Dendritic cell treated with granulocyte-macrophage colony-stimulating factor and Interleukin-4, amounts not matched to agents 40 ng/mL and 50 ng/mL, for 4 days (primary cell): ENCODE results near the gene RMC1.
"Not testable (repeated sequence)": the region's sequence is repeated elsewhere in the genome, so short reads cannot be mapped to it uniquely, and the experiment has no call there.

Experiments used
- H3K27ac Mint-ChIP-seq: one replicate; pipeline ENCODE4 v1.8.0; 2022; ENCODE audit warnings: mild to moderate bottlenecking, mixed read lengths
- H3K27me3 Mint-ChIP-seq: one replicate; pipeline ENCODE4 v1.8.0; 2022; ENCODE audit warnings: mild to moderate bottlenecking, mixed read lengths
- H3K36me3 Mint-ChIP-seq: one replicate; pipeline ENCODE4 v1.8.0; 2022; ENCODE audit warnings: low read depth, mixed read lengths
- H3K4me1 Mint-ChIP-seq: one replicate; pipeline ENCODE4 v1.8.0; 2022; ENCODE audit warnings: low read depth, mixed read lengths
- H3K4me3 Mint-ChIP-seq: one replicate; pipeline ENCODE4 v1.8.0; 2022; ENCODE audit warnings: mild to moderate bottlenecking, moderate library complexity, mixed read lengths
- H3K9me3 Mint-ChIP-seq: one replicate; pipeline ENCODE4 v1.8.0; 2022; ENCODE audit warnings: mixed read lengths
- intact Hi-C: fragments of 100-400 bp; cut with micrococcal nuclease; formaldehyde crosslinking; loops from one replicate; pipeline ENCODE4 v1.15.0; 2022

RMC1 gene

GRCh38 chr18:23567671-23568070, 64.4 kb downstream of the RMC1 start:
- Mint-ChIP-seq H3K27me3 (no peaks in the 10 kb centered on the region), H3K4me3 (no peak overlapping the region), H3K36me3 (peaks cover 84% of the 10 kb centered on the region), H3K9me3 (no peaks in the 10 kb centered on the region), H3K4me1 (no peaks in the 10 kb centered on the region), H3K27ac (no peak overlapping the region)
- intact Hi-C loops = no loop called here

DNA sequence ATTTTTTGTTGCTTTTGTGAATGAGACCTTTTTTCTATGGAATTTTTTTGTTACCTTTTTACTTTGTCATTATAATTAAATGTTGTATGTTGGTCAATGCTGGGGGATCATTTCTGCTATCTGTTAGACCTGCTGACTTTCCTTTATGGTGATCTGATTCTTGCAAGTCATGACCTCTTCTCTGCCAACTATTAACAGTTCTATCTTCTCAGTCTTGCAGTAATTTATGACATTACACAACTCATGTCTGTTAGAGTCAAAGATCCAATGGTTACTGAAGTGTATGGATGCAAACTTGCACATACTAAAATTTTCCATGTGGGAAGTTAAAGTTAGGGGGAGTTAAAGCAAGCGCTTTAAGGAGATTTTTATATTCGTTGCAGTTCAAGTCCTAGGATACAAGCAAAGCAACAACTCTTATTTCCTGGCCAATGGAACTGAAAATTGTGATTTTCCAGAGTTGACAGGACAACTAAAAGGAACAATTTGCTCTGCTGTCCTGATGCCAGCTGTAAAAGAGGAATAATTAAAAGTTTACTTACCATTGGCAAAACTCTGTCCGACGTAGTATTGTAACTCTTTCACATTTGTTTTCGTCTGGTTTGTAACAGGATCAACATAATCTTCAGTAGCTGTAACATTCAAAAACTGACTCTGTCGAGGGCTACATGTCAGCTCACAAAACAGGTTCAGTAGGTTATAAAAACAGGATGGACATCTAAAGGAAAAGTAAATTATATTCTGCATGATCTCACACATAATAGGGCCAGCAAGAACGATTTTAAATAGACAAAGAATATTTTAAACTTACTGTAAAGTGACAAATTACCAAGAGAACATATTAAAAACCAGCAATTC, 65.2 kb downstream of the RMC1 start:
- Mint-ChIP-seq H3K27me3 (no peaks in the 10 kb centered on the region), H3K4me3 (no peak overlapping the region), H3K4me1 (peaks cover 4% of the 10 kb centered on the region), H3K9me3 (no peaks in the 10 kb centered on the region), H3K36me3 (peaks cover 80% of the 10 kb centered on the region), H3K27ac (no peak overlapping the region)
- intact Hi-C loops = no loop called here

DNA sequence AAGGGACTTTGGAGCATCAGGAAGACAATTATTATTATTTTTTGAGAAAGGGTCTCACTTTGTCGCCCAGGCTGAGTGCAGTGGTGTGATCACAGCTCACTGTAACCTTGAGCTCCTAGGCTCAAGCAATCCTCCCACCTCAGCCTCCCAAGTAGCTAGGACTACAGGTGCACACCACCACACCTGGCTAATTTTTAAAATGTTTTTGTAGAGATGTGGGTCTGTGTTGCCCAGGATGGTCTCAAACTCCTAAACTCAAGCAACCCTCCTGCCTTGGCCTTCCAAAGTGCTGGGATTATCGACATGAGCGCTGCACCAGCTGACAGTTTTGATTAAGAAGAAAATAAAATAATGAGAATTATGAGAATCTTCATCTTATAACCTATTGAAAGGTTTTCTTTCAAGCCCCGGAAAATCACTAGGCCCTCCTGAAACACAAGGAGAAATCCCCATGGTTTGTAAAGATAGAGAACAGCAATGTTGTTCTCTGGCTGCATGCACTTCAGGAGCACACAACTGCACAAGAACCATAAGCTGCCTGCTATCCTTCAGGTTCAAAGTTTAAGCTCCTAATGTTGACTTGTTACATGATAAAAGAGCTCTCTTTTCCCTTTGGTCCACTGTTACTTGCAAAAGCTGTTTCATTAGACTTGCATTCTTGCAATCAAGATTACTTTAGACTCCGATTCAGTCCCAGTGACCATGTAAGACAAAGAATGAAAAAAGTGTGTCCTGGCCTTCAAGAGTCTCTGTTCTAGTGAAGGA, 66.2 kb downstream of the RMC1 start:
- peaks cover 77% of the 10 kb centered on the region for H3K36me3 Mint-ChIP-seq
- intact Hi-C loops = no loop called here
- H3K9me3 Mint-ChIP-seq = no peaks in the 10 kb centered on the region
- H3K4me3 Mint-ChIP-seq = no peak overlapping the region
- H3K27me3 Mint-ChIP-seq = no peaks in the 10 kb centered on the region
- peaks cover 14% of the 10 kb centered on the region for H3K4me1 Mint-ChIP-seq
- H3K27ac Mint-ChIP-seq = no peak overlapping the region

DNA sequence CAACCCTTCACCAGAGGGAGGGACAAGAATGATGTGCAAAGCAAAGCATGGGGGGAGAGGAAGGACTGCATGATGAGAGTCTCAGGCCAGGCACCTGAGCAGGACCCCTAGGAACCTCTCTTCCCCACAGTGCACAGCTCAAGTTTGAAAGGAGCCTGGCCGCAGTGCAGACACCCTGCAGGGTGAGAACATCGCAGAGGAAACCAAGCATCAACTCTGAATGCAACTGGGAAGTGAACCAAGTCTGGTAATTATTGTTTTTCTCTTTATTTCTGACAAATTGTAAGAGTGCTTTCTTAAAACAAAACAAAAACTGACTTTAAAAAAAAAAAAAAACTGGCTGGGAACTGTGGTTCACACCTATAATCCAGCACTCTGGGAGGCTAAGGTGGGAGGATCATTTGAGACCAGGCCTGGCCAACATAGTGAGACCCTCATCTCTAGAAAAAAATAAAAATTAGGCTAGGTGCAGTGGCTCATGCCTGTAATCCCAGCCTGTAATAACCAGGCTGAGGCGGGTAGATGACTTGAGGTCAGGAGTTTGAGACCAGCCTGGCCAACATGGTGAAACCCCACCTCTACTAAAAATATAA, 67.7 kb downstream of the RMC1 start:
- no peak overlapping the region for H3K27ac Mint-ChIP-seq
- intact Hi-C loops = no loop called here
- no peaks in the 10 kb centered on the region for H3K9me3 Mint-ChIP-seq
- peaks cover 21% of the 10 kb centered on the region for H3K4me1 Mint-ChIP-seq
- peaks cover 71% of the 10 kb centered on the region for H3K36me3 Mint-ChIP-seq
- H3K4me3 Mint-ChIP-seq = no peak overlapping the region
- H3K27me3 Mint-ChIP-seq = no peaks in the 10 kb centered on the region

DNA sequence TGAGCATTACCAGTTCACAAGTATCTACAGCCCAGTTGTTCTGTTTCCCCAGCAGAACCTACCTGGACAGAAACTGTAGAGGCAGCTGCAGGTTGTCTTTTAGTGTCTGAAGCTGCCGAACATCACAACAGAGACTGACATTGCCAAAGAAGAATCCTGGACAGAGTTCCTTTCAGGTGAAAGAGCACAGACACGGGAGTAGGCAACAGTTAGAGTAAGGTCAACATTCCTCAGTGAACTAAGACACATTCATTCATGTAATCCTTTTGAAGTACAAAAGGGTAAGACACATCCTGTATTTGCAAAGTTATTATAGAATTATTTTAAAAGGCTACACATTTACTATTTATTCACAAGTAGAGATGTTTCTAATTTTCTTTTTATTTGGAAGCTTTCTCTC, 68.7 kb downstream of the RMC1 start:
- intact Hi-C loops = no loop called here
- Mint-ChIP-seq H3K9me3 (no peaks in the 10 kb centered on the region), H3K36me3 (peaks cover 71% of the 10 kb centered on the region), H3K4me3 (no peak overlapping the region), H3K27ac (no peak overlapping the region), H3K4me1 (peaks cover 27% of the 10 kb centered on the region), H3K27me3 (no peaks in the 10 kb centered on the region)

- H3K27ac Mint-ChIP-seq = no peak overlapping the region
- peaks cover 27% of the 10 kb centered on the region for H3K4me1 Mint-ChIP-seq
- no peaks in the 10 kb centered on the region for H3K27me3 Mint-ChIP-seq
- intact Hi-C loops = no loop called here
- H3K36me3 Mint-ChIP-seq = peaks cover 71% of the 10 kb centered on the region
- H3K4me3 Mint-ChIP-seq = no peak overlapping the region
- no peaks in the 10 kb centered on the region for H3K9me3 Mint-ChIP-seq
Measured at GRCh38 chr18:23572570-23572969, 69.3 kb downstream of the RMC1 start.

DNA sequence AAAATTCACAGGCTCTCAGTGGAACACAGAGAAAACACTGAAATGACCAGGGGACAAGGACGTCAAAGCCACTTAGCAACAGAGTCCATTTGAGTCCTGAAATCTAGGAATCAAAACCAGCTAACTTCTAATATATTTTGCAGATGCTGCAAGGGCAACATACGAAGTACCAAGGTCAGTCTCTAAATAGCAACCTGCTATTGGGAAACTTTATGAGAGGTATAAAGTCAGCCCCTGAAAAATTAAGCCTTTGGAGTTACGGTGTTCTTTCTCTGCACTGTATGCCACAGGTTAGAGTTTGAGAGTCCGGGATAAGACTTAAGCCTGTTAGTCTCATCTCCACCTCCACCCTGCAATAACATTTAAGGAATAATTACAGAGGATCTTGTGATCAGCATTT, 69.7 kb downstream of the RMC1 start:
- intact Hi-C loops = no loop called here
- H3K4me3 Mint-ChIP-seq = no peak overlapping the region
- peaks cover 29% of the 10 kb centered on the region for H3K4me1 Mint-ChIP-seq
- H3K36me3 Mint-ChIP-seq = peaks cover 66% of the 10 kb centered on the region
- no peaks in the 10 kb centered on the region for H3K9me3 Mint-ChIP-seq
- peak overlapping the region; percentile 71 for H3K27ac Mint-ChIP-seq
- H3K27me3 Mint-ChIP-seq = no peaks in the 10 kb centered on the region

DNA sequence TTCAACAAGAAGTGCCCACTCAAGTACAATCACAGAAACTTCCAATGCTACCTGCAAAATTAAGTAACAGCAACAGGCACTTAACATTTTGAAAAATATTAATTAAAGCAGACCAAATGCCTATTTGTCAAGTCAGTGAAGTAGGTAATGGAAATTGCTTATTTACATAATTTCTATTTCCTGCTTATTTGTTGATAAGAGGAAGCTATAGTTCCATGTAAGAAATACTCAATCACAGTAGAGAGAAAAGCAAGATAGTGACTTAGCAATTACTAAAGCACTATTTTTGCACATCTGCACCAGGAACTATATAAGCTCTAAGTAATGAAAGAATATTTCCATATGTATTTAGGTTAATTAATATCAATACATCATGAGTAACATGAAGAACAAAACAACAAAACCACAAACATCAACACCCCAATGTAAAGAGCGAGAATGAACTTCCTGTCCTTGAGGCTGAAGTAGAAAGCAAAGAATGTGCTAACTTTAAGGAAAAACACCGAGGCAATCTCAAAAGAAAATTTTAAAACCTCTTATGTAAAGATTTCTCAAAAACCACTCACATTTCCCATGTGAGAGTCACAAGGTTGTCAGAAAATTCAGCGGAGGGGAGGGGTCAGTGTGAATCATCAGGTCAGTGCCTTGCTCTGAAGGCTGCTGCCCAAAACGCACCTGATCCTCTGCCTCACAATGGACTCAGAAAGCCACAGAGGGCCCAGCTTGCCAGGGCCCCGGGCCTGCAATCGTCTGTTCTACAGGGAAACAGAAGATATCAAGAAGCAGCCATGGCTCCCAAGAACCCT, 70.5 kb downstream of the RMC1 start:
- Mint-ChIP-seq H3K27ac (peak overlapping the region; percentile 71), H3K4me3 (peak overlapping the region; percentile 9), H3K9me3 (no peaks in the 10 kb centered on the region), H3K27me3 (no peaks in the 10 kb centered on the region), H3K4me1 (peaks cover 37% of the 10 kb centered on the region), H3K36me3 (peaks cover 65% of the 10 kb centered on the region)
- intact Hi-C loops = no loop called here

GRCh38 chr18:23574611-23575308, 71.4 kb downstream of the RMC1 start:
- H3K27ac Mint-ChIP-seq = peak overlapping the region; percentile 71
- peaks cover 47% of the 10 kb centered on the region for H3K4me1 Mint-ChIP-seq
- H3K27me3 Mint-ChIP-seq = no peaks in the 10 kb centered on the region
- H3K9me3 Mint-ChIP-seq = no peaks in the 10 kb centered on the region
- H3K4me3 Mint-ChIP-seq = no peak overlapping the region
- intact Hi-C loops = loop anchor here (5.0 kb wide), 1 partner anchor 32 kb away; no protein-coding TSS in a partner anchor
- H3K36me3 Mint-ChIP-seq = peaks cover 60% of the 10 kb centered on the region

- Mint-ChIP-seq H3K4me1 (peaks cover 52% of the 10 kb centered on the region), H3K27me3 (no peaks in the 10 kb centered on the region), H3K27ac (peak overlapping the region; percentile 71), H3K36me3 (peaks cover 57% of the 10 kb centered on the region), H3K4me3 (no peak overlapping the region), H3K9me3 (no peaks in the 10 kb centered on the region)
- intact Hi-C loops = loop anchor here (5.0 kb wide), 1 partner anchor 33 kb away; no protein-coding TSS in a partner anchor
Measured at GRCh38 chr18:23575309-23575651, 72.0 kb downstream of the RMC1 start.

DNA sequence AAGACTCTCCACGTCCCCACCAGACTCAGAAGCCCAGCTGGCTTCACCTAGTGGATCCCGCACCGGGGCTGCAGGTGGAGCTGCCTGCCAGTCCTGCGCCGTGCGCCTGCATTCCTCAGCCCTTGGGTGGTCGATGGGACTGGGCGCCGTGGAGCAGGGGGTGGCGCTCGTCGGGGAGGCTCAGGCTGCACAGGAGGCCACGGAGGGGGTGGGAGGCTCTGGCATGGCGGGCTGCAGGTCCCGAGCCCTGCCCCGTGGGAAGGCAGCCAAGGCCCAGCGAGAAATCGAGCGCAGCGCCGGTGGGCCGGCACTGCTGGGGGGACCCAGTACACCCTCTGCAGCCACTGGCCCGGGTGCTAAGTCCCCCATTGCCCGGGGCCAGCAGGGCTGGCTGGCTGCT, 74.2 kb downstream of the RMC1 start:
- peaks cover 60% of the 10 kb centered on the region for H3K36me3 Mint-ChIP-seq
- H3K4me3 Mint-ChIP-seq = not testable (repeated sequence)
- H3K4me1 Mint-ChIP-seq = peaks cover 71% of the 10 kb centered on the region

GRCh38 chr18:23578067-23578701, 74.9 kb downstream of the RMC1 start:
- H3K27me3 Mint-ChIP-seq = peaks cover 3% of the 10 kb centered on the region
- peak overlapping the region; percentile 67 for H3K27ac Mint-ChIP-seq
- peak overlapping the region; percentile 56 for H3K4me3 Mint-ChIP-seq
- H3K36me3 Mint-ChIP-seq = peaks cover 64% of the 10 kb centered on the region
- peaks cover 77% of the 10 kb centered on the region for H3K4me1 Mint-ChIP-seq
- intact Hi-C loops = loop anchor here (5.0 kb wide), 1 partner anchor 36 kb away; no protein-coding TSS in a partner anchor
- H3K9me3 Mint-ChIP-seq = no peaks in the 10 kb centered on the region

More for the DNA sequence above, 74.2 kb downstream of the RMC1 start:
- intact Hi-C loops = loop anchor here (5.0 kb wide), 1 partner anchor 35 kb away; no protein-coding TSS in a partner anchor
- not testable (repeated sequence) for H3K9me3 Mint-ChIP-seq, H3K27ac Mint-ChIP-seq, H3K27me3 Mint-ChIP-seq
